ENCODE data around the gene RNASEH2B. TPM values are rescaled to one million over a fixed set of nuclear protein-coding genes. Genes with fewer than 3 reads are reported as not detected.

Gene RNASEH2B
- total and polyA plus RNA-seq, 5 donors from 2014 or later, result 96.0 to 205 (median 169) TPM

DNA sequence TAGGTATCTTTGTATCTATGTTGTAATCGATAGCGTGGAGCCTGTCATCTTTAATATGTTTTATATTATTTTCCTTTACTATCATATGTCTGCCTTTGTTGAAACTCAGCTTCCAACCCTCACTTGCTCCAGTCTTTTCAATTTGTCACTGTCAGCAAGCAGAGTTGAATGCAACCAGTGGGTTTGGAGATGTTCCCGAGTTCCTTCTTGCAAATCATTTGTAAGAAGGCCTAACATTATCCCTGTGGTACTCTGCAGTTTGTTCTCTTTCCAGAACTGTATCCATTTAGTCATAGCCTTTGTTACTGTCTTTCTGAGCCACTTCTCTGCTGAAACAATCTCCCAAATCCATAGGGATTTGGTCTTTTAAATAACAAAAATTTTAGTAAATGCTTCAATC lies 41.8 kb downstream of the RNASEH2B start:
- Mint-ChIP-seq H3K27ac (peak overlapping the region in 1 of 3 donors; percentile 44), H3K36me3 (peaks cover 65% of the 10 kb centered on the region), H3K4me3 (no peak overlapping the region), H3K9me3 (peaks cover 0 to under 1% (median 0%) of the 10 kb centered on the region in 7 donors), H3K4me1 (peaks cover 19 to 30% (median 24%) of the 10 kb centered on the region in 4 donors), H3K27me3 (no peaks in the 10 kb centered on the region)
- H3K27me3 ChIP-seq (ENCODE audit: control insufficient read depth, insufficient read depth, low read length), result no peaks in the 10 kb centered on the region
- H3K27ac ChIP-seq (ENCODE audit: insufficient read depth, low read length, poor library complexity, severe bottlenecking), result no peak overlapping the region
- no peak overlapping the region for H3K4me3 ChIP-seq (ENCODE audit: low read depth, low read length)
- no peaks in the 10 kb centered on the region for H3K9me3 ChIP-seq (ENCODE audit: control insufficient read depth in 2 of 2, low read length in 2 of 2)
- peaks cover 65% of the 10 kb centered on the region for H3K36me3 ChIP-seq (ENCODE audit: control insufficient read depth, insufficient read depth, low read length)
- ATAC-seq (ENCODE audit: low read depth in 2 of 2), result no peak
- no peak for DNase-seq
- H3K4me1 ChIP-seq (ENCODE audit: control insufficient read depth, insufficient read depth, low read length, poor library complexity, severe bottlenecking), result peaks cover 12% of the 10 kb centered on the region

GRCh38 chr13:50955241-50955640 lies 45.6 kb downstream of the RNASEH2B start:
- Histone ChIP-seq H3K4me1 (ENCODE audit: control insufficient read depth, insufficient read depth, low read length, poor library complexity, severe bottlenecking) (peaks cover 30% of the 10 kb centered on the region), H3K36me3 (ENCODE audit: control insufficient read depth, insufficient read depth, low read length) (peaks cover 33% of the 10 kb centered on the region), H3K27ac (ENCODE audit: insufficient read depth, low read length, poor library complexity, severe bottlenecking) (no peak overlapping the region), H3K9me3 (ENCODE audit: control insufficient read depth in 2 of 2, low read length in 2 of 2) (no peaks in the 10 kb centered on the region), H3K4me3 (ENCODE audit: low read depth, low read length) (no peak overlapping the region), H3K27me3 (ENCODE audit: control insufficient read depth, insufficient read depth, low read length) (no peaks in the 10 kb centered on the region)
- Mint-ChIP-seq H3K27me3 (no peaks in the 10 kb centered on the region), H3K27ac (peak overlapping the region in 2 of 3 donors; percentile 11 to 26), H3K4me1 (peaks cover 34 to 50% (median 41%) of the 10 kb centered on the region in 4 donors), H3K36me3 (peaks cover 52% of the 10 kb centered on the region), H3K9me3 (no peaks in the 10 kb centered on the region), H3K4me3 (no peak overlapping the region)
- ATAC-seq (ENCODE audit: low read depth in 2 of 2), result no peak
- no peak for DNase-seq

DNA sequence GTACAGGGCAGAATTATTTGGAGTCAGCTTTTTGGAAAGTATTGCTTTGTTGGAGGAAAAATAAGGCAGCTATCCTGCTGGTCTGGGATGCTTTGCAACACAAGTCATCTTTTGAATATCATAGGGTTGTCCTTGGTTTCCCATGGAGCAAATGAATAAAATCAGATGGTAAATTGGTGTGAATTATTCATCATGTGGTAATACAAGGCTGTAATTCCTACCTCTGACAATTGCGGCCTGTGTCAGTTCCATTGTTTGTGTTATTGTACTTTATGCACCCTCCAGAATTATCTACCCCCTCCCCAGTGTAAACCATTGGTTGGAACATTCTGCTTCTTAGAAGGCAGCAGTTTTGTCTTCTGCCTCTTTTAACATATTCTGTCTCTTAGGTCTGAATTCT lies 46.2 kb downstream of the RNASEH2B start:
- peaks cover 50% of the 10 kb centered on the region for H3K36me3 Mint-ChIP-seq
- H3K27ac Mint-ChIP-seq, result peak overlapping the region; percentile 5 to 68 (median 11)
- Histone ChIP-seq H3K4me1 (ENCODE audit: control insufficient read depth, insufficient read depth, low read length, poor library complexity, severe bottlenecking) (peaks cover 30% of the 10 kb centered on the region), H3K36me3 (ENCODE audit: control insufficient read depth, insufficient read depth, low read length) (peaks cover 31% of the 10 kb centered on the region), H3K4me3 (ENCODE audit: low read depth, low read length) (no peak overlapping the region), H3K9me3 (ENCODE audit: control insufficient read depth in 2 of 2, low read length in 2 of 2) (no peaks in the 10 kb centered on the region), H3K27me3 (ENCODE audit: control insufficient read depth, insufficient read depth, low read length) (no peaks in the 10 kb centered on the region), H3K27ac (ENCODE audit: insufficient read depth, low read length, poor library complexity, severe bottlenecking) (no peak overlapping the region)
- H3K9me3 Mint-ChIP-seq, result no peaks in the 10 kb centered on the region
- ATAC-seq (ENCODE audit: low read depth in 2 of 2), result no peak
- H3K4me3 Mint-ChIP-seq, result no peak overlapping the region
- DNase-seq, result no peak
- H3K27me3 Mint-ChIP-seq, result no peaks in the 10 kb centered on the region
- peaks cover 36 to 45% (median 41%) of the 10 kb centered on the region in 4 donors for H3K4me1 Mint-ChIP-seq

DNA sequence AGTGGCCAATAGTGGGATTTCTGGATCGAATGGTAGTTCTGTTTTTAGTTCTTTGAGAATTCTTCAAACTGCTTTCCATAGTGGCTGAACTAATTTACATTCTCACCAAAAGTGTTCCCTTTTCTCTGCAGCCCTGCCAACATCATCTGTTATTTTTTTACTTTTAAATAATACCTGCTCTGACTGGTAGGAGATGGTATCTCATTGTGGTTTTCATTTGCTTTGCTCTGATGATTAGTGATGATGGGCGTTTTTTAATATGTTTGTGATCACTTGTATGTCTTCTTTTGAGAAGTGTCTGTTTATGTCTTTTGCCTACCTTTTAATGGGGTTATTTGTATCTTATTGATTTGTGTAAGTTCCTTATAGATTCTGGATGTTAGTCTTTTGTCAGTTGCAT lies 48.0 kb downstream of the RNASEH2B start:
- Histone ChIP-seq H3K9me3 (ENCODE audit: control insufficient read depth in 2 of 2, low read length in 2 of 2) (no peaks in the 10 kb centered on the region), H3K4me1 (ENCODE audit: control insufficient read depth, insufficient read depth, low read length, poor library complexity, severe bottlenecking) (peaks cover 30% of the 10 kb centered on the region), H3K36me3 (ENCODE audit: control insufficient read depth, insufficient read depth, low read length) (peaks cover 28% of the 10 kb centered on the region), H3K27ac (ENCODE audit: insufficient read depth, low read length, poor library complexity, severe bottlenecking) (peak overlapping the region; percentile 58), H3K4me3 (ENCODE audit: low read depth, low read length) (peak overlapping the region; percentile 51), H3K27me3 (ENCODE audit: control insufficient read depth, insufficient read depth, low read length) (no peaks in the 10 kb centered on the region)
- ATAC-seq (ENCODE audit: low read depth in 2 of 2), result peak; percentile 60 to 66
- peak in 2 of 3 donors; percentile 41 to 53 for DNase-seq
- Mint-ChIP-seq H3K4me1 (peaks cover 39 to 54% (median 44%) of the 10 kb centered on the region in 4 donors), H3K36me3 (peaks cover 51% of the 10 kb centered on the region), H3K27ac (peak overlapping the region; percentile 55 to 84 (median 77)), H3K9me3 (no peaks in the 10 kb centered on the region), H3K27me3 (no peaks in the 10 kb centered on the region), H3K4me3 (peak overlapping the region; percentile 2 to 44 (median 35))

GRCh38 chr13:50969691-50970090 lies 60.1 kb downstream of the RNASEH2B start:
- Histone ChIP-seq H3K4me1 (ENCODE audit: control insufficient read depth, insufficient read depth, low read length, poor library complexity, severe bottlenecking) (no peaks in the 10 kb centered on the region), H3K4me3 (ENCODE audit: low read depth, low read length) (no peak overlapping the region), H3K27ac (ENCODE audit: insufficient read depth, low read length, poor library complexity, severe bottlenecking) (no peak overlapping the region), H3K27me3 (ENCODE audit: control insufficient read depth, insufficient read depth, low read length) (no peaks in the 10 kb centered on the region), H3K36me3 (ENCODE audit: control insufficient read depth, insufficient read depth, low read length) (peaks cover 53% of the 10 kb centered on the region), H3K9me3 (ENCODE audit: control insufficient read depth in 2 of 2, low read length in 2 of 2) (no peaks in the 10 kb centered on the region)
- Mint-ChIP-seq H3K9me3 (peaks cover 0 to under 1% (median 0%) of the 10 kb centered on the region in 7 donors), H3K27me3 (no peaks in the 10 kb centered on the region), H3K36me3 (peaks cover 60% of the 10 kb centered on the region), H3K4me3 (no peak overlapping the region), H3K4me1 (peaks cover 0 to 11% (median 3%) of the 10 kb centered on the region in 4 donors), H3K27ac (peak overlapping the region in 1 of 3 donors; percentile 42)
- ATAC-seq (ENCODE audit: low read depth in 2 of 2) (no peak), DNase-seq (peak in 1 of 3 donors; percentile 15)

- H3K4me1 Mint-ChIP-seq, result peaks cover 0 to 11% (median 2%) of the 10 kb centered on the region in 4 donors
- Histone ChIP-seq H3K4me1 (ENCODE audit: control insufficient read depth, insufficient read depth, low read length, poor library complexity, severe bottlenecking) (no peaks in the 10 kb centered on the region), H3K27ac (ENCODE audit: insufficient read depth, low read length, poor library complexity, severe bottlenecking) (no peak overlapping the region), H3K4me3 (ENCODE audit: low read depth, low read length) (no peak overlapping the region), H3K36me3 (ENCODE audit: control insufficient read depth, insufficient read depth, low read length) (peaks cover 50% of the 10 kb centered on the region), H3K9me3 (ENCODE audit: control insufficient read depth in 2 of 2, low read length in 2 of 2) (no peaks in the 10 kb centered on the region), H3K27me3 (ENCODE audit: control insufficient read depth, insufficient read depth, low read length) (no peaks in the 10 kb centered on the region)
- ATAC-seq (ENCODE audit: low read depth in 2 of 2) (no peak), DNase-seq (no peak)
- no peaks in the 10 kb centered on the region for H3K27me3 Mint-ChIP-seq
- peaks cover 57% of the 10 kb centered on the region for H3K36me3 Mint-ChIP-seq
- H3K9me3 Mint-ChIP-seq, result peaks cover 0 to 2% (median 0%) of the 10 kb centered on the region in 7 donors
- peak overlapping the region in 1 of 3 donors; percentile 18 for H3K27ac Mint-ChIP-seq
- H3K4me3 Mint-ChIP-seq, result no peak overlapping the region
Measured at GRCh38 chr13:50970956-50971355, 61.4 kb downstream of the RNASEH2B start.

DNA sequence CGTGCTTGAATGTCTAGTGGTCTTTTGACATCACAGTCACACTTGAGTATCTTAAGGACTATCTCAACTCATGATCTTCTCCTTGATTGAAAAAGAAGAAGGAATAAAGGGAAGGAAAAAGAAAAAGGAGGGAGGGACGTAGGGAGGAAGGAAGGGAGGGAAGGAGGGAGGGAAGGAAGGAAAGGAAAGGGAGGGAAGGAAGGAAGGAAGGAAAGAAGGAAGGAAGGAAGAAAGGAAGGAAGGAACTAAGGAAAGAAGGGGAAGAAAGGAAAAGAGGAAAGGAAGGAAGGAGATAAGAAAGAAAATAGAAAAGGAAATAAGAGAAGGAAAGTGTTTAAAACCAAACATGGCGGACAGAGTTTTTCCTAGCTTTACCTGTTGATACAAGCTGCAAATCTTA lies 64.7 kb downstream of the RNASEH2B start:
- H3K27me3 Mint-ChIP-seq, result no peaks in the 10 kb centered on the region
- Histone ChIP-seq H3K9me3 (ENCODE audit: control insufficient read depth in 2 of 2, low read length in 2 of 2) (no peaks in the 10 kb centered on the region), H3K27me3 (ENCODE audit: control insufficient read depth, insufficient read depth, low read length) (no peaks in the 10 kb centered on the region), H3K4me1 (ENCODE audit: control insufficient read depth, insufficient read depth, low read length, poor library complexity, severe bottlenecking) (no peaks in the 10 kb centered on the region), H3K36me3 (ENCODE audit: control insufficient read depth, insufficient read depth, low read length) (peaks cover 35% of the 10 kb centered on the region), H3K27ac (ENCODE audit: insufficient read depth, low read length, poor library complexity, severe bottlenecking) (no peak overlapping the region), H3K4me3 (ENCODE audit: low read depth, low read length) (no peak overlapping the region)
- H3K4me3 Mint-ChIP-seq, result no peak overlapping the region
- peaks cover 56% of the 10 kb centered on the region for H3K36me3 Mint-ChIP-seq
- no peak overlapping the region for H3K27ac Mint-ChIP-seq
- no peak for ATAC-seq (ENCODE audit: low read depth in 2 of 2)
- DNase-seq, result no peak
- peaks cover 0 to 19% (median 3%) of the 10 kb centered on the region in 4 donors for H3K4me1 Mint-ChIP-seq
- peaks cover 0 to 2% (median 0%) of the 10 kb centered on the region in 7 donors for H3K9me3 Mint-ChIP-seq

DNA sequence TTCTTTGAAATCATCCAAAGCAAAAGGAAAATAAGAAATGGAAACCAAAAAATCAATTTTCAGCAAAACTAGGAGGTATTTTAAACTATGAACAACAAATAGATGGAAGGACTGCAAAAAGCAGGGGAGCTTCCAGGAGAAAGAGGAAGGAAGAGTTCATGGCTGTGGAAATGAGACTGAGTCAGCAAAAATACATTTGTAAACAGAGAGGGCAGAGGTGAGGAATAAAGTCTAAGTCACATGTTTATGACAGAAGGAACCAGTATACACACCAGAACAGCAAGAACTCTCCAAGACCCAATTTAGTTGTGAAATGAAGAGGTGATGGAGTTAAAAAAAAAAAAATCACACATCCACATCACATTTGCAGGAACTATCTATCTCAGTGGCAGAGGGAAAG lies 69.6 kb downstream of the RNASEH2B start:
- Histone ChIP-seq H3K4me1 (ENCODE audit: control insufficient read depth, insufficient read depth, low read length, poor library complexity, severe bottlenecking) (no peaks in the 10 kb centered on the region), H3K36me3 (ENCODE audit: control insufficient read depth, insufficient read depth, low read length) (peaks cover 10% of the 10 kb centered on the region), H3K27ac (ENCODE audit: insufficient read depth, low read length, poor library complexity, severe bottlenecking) (no peak overlapping the region), H3K27me3 (ENCODE audit: control insufficient read depth, insufficient read depth, low read length) (no peaks in the 10 kb centered on the region), H3K4me3 (ENCODE audit: low read depth, low read length) (no peak overlapping the region), H3K9me3 (ENCODE audit: control insufficient read depth in 2 of 2, low read length in 2 of 2) (no peaks in the 10 kb centered on the region)
- peaks cover 0 to 8% (median 1%) of the 10 kb centered on the region in 7 donors for H3K9me3 Mint-ChIP-seq
- no peak overlapping the region for H3K4me3 Mint-ChIP-seq
- no peak overlapping the region for H3K27ac Mint-ChIP-seq
- ATAC-seq (ENCODE audit: low read depth in 2 of 2), result no peak
- H3K27me3 Mint-ChIP-seq, result no peaks in the 10 kb centered on the region
- H3K4me1 Mint-ChIP-seq, result peaks cover 0 to 8% (median 5%) of the 10 kb centered on the region in 4 donors
- peaks cover 48% of the 10 kb centered on the region for H3K36me3 Mint-ChIP-seq
- DNase-seq, result no peak

Data from CD4-positive, CD25-positive, alpha-beta regulatory T cell (primary cell).